GM12874 (cell line): ENCODE data around the gene ATP6V0A4.

Source experiments
- TF ChIP-seq, protein P1 (sequence below): IDR thresholded peaks from 2 replicates; pipeline ENCODE4 v1.5.1; 2011; ENCODE audit warnings: low read depth, mild to moderate bottlenecking, control low read depth, low read length, moderate library complexity; ENCODE audit not compliant: insufficient read depth

The ATP6V0A4 gene

GRCh38 chr7:138657854-138658386 lies 140.1 kb downstream of the ATP6V0A4 start:
- TF ChIP-seq, protein P1, sequence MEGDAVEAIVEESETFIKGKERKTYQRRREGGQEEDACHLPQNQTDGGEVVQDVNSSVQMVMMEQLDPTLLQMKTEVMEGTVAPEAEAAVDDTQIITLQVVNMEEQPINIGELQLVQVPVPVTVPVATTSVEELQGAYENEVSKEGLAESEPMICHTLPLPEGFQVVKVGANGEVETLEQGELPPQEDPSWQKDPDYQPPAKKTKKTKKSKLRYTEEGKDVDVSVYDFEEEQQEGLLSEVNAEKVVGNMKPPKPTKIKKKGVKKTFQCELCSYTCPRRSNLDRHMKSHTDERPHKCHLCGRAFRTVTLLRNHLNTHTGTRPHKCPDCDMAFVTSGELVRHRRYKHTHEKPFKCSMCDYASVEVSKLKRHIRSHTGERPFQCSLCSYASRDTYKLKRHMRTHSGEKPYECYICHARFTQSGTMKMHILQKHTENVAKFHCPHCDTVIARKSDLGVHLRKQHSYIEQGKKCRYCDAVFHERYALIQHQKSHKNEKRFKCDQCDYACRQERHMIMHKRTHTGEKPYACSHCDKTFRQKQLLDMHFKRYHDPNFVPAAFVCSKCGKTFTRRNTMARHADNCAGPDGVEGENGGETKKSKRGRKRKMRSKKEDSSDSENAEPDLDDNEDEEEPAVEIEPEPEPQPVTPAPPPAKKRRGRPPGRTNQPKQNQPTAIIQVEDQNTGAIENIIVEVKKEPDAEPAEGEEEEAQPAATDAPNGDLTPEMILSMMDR: no peak

GRCh38 chr7:138656952-138657351 lies 141.0 kb downstream of the ATP6V0A4 start:
- TF ChIP-seq, protein P1: no peak
